Astrocyte of the spinal cord (primary cell): ENCODE results near the gene KMT5C.
"Not testable (repeated sequence)": the region's sequence is repeated elsewhere in the genome, so short reads cannot be mapped to it uniquely, and the experiment has no call there.

ENCODE experiments used
- DNase-seq: peaks from one replicate; pipeline ENCODE4 v3.0.0; 2011; ENCODE audit warnings: low read depth, low spot score
- H3K4me3 ChIP-seq: 2 replicates; pipeline ENCODE4 v1.5.1; 2011; ENCODE audit warnings: low read depth, mild to moderate bottlenecking, low read length, moderate library complexity
- in situ Hi-C: cut with HindIII; loops from 2 replicates; pipeline ENCODE4 v1.10.0; 2017; ENCODE audit warnings: low sequenced_read_pairs
- TF ChIP-seq, protein P1 (sequence below): IDR thresholded peaks from 2 replicates; pipeline ENCODE4 v1.5.1; 2012; ENCODE audit warnings: low read depth, mild to moderate bottlenecking, low read length, inconsistent platforms

KMT5C gene

DNA sequence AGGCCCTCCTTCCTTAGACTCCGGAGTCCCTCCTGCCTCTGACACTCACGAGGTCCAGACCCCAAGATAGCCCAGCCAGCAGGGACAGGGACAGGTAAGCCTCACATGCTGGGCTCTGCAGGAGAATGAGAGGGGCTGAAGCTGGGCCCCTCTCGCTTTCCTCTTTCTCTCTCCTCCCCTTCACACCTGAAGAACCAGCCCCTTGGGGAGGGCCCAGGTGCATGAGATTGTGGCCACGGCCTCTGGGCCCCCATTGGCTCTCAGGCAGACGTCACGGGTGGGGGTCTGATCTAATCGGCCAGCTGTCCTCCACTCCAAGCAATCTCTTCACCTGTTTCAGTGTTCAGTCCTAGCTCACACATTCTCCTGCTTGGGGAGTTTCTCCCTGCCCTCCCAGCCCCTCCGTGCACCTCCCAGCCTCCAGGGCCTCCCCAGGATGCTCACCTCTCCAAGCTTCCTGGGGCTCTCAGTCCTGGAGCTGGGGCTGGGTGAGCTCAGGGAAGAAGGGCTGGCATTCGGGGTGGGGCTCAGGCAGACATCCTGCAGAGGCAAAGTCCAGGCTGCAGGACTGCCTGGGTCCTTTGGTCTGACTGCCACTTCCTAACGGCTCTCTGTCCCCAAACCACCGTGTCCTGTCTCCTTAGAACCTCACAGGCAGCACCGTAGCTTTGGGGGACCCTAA lies 17.3 kb upstream of the KMT5C start:
- TF ChIP-seq, protein P1, sequence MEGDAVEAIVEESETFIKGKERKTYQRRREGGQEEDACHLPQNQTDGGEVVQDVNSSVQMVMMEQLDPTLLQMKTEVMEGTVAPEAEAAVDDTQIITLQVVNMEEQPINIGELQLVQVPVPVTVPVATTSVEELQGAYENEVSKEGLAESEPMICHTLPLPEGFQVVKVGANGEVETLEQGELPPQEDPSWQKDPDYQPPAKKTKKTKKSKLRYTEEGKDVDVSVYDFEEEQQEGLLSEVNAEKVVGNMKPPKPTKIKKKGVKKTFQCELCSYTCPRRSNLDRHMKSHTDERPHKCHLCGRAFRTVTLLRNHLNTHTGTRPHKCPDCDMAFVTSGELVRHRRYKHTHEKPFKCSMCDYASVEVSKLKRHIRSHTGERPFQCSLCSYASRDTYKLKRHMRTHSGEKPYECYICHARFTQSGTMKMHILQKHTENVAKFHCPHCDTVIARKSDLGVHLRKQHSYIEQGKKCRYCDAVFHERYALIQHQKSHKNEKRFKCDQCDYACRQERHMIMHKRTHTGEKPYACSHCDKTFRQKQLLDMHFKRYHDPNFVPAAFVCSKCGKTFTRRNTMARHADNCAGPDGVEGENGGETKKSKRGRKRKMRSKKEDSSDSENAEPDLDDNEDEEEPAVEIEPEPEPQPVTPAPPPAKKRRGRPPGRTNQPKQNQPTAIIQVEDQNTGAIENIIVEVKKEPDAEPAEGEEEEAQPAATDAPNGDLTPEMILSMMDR, result no peak
- H3K4me3 ChIP-seq, result no peak overlapping the region
- in situ Hi-C loops, result no loop called here
- no peak for DNase-seq

DNA sequence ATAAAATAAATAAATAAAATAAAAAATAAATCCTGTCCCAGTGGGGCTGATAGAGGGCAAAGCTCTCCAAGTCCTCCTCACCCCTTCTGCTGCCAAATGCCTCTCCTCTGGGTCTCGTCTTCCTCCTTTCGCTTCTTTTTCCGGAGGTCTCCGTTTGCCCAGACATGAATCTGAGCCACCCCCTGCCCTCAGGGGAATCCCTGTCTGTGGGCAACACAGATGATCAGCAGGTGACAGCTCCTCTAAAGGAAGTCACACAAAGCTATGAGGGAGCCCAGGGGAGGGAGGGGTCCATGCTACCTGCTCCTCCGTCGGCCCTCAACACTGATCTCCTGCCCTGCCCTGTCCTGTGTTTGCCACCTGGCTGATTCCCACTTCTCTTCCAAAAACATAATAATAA lies 15.0 kb upstream of the KMT5C start:
- TF ChIP-seq, protein P1, result no peak
- DNase-seq, result no peak
- in situ Hi-C loops, result no loop called here
- no peak overlapping the region for H3K4me3 ChIP-seq

DNA sequence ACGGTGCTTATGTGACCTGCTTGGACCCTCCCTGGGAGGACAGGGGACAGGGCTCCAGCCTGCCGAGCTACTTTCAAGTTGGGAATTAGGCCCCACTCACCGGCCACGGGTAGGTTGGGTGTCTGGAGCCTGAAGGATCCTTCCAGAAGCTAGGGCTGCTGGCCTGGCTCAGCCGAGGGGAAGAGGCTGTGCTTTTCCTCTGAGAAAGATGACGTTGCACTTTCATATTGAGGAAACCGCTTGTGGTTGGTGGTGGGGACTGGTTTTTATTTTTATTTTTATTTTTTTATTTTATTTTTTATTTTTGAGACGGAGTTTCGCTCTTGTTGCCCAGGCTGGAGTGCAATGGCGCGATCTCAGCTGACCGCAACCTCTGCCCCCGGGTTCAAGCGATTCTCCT lies 14.5 kb upstream of the KMT5C start, which contains the start of gene TMEM150B:
TMEM150B (minus strand) TSS at position 170 of the 400 bp plus-strand sequence. CDS start 4,305 bp downstream, outside the sequence.
- DNase-seq, result no peak
- TF ChIP-seq, protein P1, result no peak
- no peak within 1 kb of the TSS for H3K4me3 ChIP-seq
- in situ Hi-C loops, result no loop called here

GRCh38 chr19:55328774-55329318 lies 10.8 kb upstream of the KMT5C start:
- H3K4me3 ChIP-seq, in situ Hi-C loops, DNase-seq: not testable (repeated sequence)

DNA sequence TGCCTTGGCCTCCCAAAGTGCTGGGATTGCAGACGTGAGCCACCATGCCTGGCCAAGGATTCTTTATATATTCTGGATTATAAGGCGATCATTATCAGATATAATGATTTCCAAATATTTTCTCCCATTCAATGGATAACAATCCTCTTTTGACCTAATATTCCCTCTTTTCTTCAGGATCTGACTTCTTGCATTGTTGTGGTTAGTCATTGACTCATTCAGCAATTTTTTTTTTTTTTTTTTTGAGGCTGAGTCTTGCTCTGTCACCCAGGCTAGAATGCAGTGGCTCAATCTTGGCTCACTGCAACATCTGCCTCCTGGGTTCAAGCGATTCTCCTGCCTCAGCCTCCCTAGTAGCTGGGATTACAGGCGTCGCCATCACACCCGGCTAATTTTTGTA lies 9.9 kb upstream of the KMT5C start:
- in situ Hi-C loops, H3K4me3 ChIP-seq, DNase-seq: not testable (repeated sequence)

GRCh38 chr19:55333870-55334269 lies 5.8 kb upstream of the KMT5C start:
- in situ Hi-C loops, result no loop called here
- TF ChIP-seq, protein P1, result no peak
- no peak overlapping the region for H3K4me3 ChIP-seq
- no peak for DNase-seq

- TF ChIP-seq, protein P1, result no peak
- in situ Hi-C loops, result no loop called here
- no peak for DNase-seq
- no peak overlapping the region for H3K4me3 ChIP-seq
Observed at GRCh38 chr19:55336101-55336500, 3.6 kb upstream of the KMT5C start.
